HFFc6 (cell line): Measurements from ENCODE around the gene PRPS1L1. TPM values are rescaled to one million over a fixed set of nuclear protein-coding genes. Genes with fewer than 3 reads are reported as not detected.
A peak's percentile ranks its signal among the peaks of the same experiment; 100 is the strongest.

Source experiments
- DNase-seq: peaks from one replicate; pipeline ENCODE4 v3.0.0-alpha.2; 2018
- H3K27ac Mint-ChIP-seq: 2 replicates; pipeline ENCODE4 v1.8.0; 2020; ENCODE audit warnings: mild to moderate bottlenecking, mixed read lengths
- H3K27me3 Mint-ChIP-seq: 2 replicates; pipeline ENCODE4 v1.8.0; 2021; ENCODE audit warnings: mild to moderate bottlenecking, moderate library complexity, mixed read lengths; ENCODE audit not compliant: insufficient read depth
- H3K36me3 Mint-ChIP-seq: 2 replicates; pipeline ENCODE4 v1.8.0; 2021; ENCODE audit warnings: low read depth, mixed read lengths
- H3K4me1 Mint-ChIP-seq: 2 replicates; pipeline ENCODE4 v1.8.0; 2020; ENCODE audit warnings: low read depth, mixed read lengths
- H3K4me3 Mint-ChIP-seq: 2 replicates; pipeline ENCODE4 v1.8.0; 2020; ENCODE audit warnings: mild to moderate bottlenecking, moderate library complexity, mixed read lengths
- H3K9me3 Mint-ChIP-seq: 2 replicates; pipeline ENCODE4 v1.8.0; 2020; ENCODE audit warnings: mild to moderate bottlenecking, mixed read lengths
- CTCF ChIP-seq: fragments of 200-600 bp; sonication (generic); IDR thresholded peaks from 2 replicates; pipeline ENCODE4 v1.5.0; 2021; ENCODE audit warnings: antibody characterized with exemption, mild to moderate bottlenecking
- total RNA-seq, 6 experiments: library from RNA; stranded (reverse); fragmentation: NEBNext Ultra II Directional; extraction: Animal tissue kit (Norgen Biotek cat#: 25700); gene quantifications; 2 replicates in 1 of 6; 3 replicates in 5 of 6; pipeline ENCODE4 v1.2.3, GENCODE V29; 2021

The PRPS1L1 gene
- total RNA-seq, 6 experiments from 2014 or later: not detected

- DNase-seq: no peak
- peaks cover 3% of the 10 kb centered on the region for H3K27me3 Mint-ChIP-seq
- no peak for TF ChIP-seq CTCF
- no peak overlapping the region for H3K4me3 Mint-ChIP-seq
- no peaks in the 10 kb centered on the region for H3K36me3 Mint-ChIP-seq
- H3K4me1 Mint-ChIP-seq: peaks cover 21% of the 10 kb centered on the region
- H3K27ac Mint-ChIP-seq: no peak overlapping the region
- no peaks in the 10 kb centered on the region for H3K9me3 Mint-ChIP-seq
These were observed 38.8 kb downstream of the PRPS1L1 start for GRCh38 chr7:17988858-17989257.

- peaks cover 25% of the 10 kb centered on the region for H3K4me1 Mint-ChIP-seq
- TF ChIP-seq CTCF: no peak
These were observed 39.5 kb downstream of the PRPS1L1 start for GRCh38 chr7:17988141-17988540.

GRCh38 chr7:17986851-17987250, 40.8 kb downstream of the PRPS1L1 start:
- H3K36me3 Mint-ChIP-seq: no peaks in the 10 kb centered on the region
- DNase-seq: peak; percentile 74
- no peak overlapping the region for H3K27ac Mint-ChIP-seq
- peak overlapping the region; percentile 9; the same call in 1 of the 2 replicates for H3K4me3 Mint-ChIP-seq
- no peak for TF ChIP-seq CTCF
- H3K4me1 Mint-ChIP-seq: peaks cover 28% of the 10 kb centered on the region
- H3K27me3 Mint-ChIP-seq: no peaks in the 10 kb centered on the region; the same call in 1 of the 2 replicates
- H3K9me3 Mint-ChIP-seq: no peaks in the 10 kb centered on the region

More at GRCh38 chr7:17988141-17988540, 39.5 kb downstream of the PRPS1L1 start:
- Mint-ChIP-seq H3K36me3 (no peaks in the 10 kb centered on the region), H3K9me3 (no peaks in the 10 kb centered on the region), H3K27me3 (peaks cover 3% of the 10 kb centered on the region), H3K4me3 (no peak overlapping the region), H3K27ac (no peak overlapping the region)
- no peak for DNase-seq

DNA sequence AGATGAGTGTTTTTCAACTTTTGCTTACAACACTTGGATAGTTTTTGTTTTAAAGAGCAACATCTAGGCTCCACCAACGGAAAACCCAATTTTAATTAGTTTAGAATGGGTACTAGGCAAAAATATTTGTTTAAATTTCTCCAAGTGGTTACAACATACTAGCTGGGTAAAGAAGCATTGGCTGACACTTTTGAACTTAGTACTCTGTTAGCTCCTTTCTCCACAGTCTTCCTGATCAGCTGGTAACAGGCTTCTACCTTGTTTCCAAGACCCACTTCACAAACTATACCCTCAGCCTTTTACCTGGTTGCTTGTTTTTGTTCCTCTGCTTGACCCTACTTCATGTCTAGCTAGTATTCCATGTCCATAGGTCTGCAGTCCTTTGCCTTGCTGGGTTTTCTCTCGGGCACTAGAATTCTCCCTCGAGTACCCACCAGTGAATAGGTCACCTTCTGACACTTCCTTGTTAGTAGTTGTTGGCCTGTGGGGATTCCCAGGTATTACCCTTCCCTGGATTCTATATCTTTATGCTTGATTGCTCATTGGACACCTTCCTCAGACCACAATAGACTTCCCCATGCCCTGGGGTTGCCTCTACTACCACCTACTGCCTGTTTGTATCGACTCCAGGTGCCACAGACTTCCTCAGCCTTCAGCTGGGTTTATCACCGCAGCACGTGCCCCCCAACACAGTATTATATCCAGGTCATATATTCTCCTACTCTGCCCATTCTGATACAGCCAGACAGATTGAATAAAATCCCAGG, 42.0 kb downstream of the PRPS1L1 start:
- H3K27me3 Mint-ChIP-seq: no peaks in the 10 kb centered on the region; the same call in 1 of the 2 replicates
- DNase-seq: no peak
- H3K9me3 Mint-ChIP-seq: peaks cover 4% of the 10 kb centered on the region; the same call in 1 of the 2 replicates
- H3K36me3 Mint-ChIP-seq: no peaks in the 10 kb centered on the region
- no peak for TF ChIP-seq CTCF
- H3K27ac Mint-ChIP-seq: no peak overlapping the region
- peaks cover 28% of the 10 kb centered on the region for H3K4me1 Mint-ChIP-seq
- H3K4me3 Mint-ChIP-seq: no peak overlapping the region

DNA sequence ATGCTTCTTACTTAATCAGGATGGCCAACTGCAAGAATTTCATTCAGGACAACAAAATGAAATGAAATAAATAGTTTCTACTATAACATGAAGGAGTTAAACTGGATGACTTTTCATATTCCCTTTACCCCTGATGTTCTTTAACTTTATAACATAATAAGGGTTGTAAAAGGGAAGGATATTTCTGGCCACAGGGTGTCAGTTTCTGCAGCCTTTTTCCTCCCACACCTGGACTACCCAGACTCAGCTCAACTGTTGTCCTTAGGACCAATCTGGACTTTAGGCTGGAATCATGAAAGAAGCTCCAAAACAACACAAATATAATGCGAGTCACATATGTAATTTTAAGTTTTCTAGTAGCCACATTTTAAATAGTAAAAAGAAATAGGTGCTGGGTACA, 43.4 kb downstream of the PRPS1L1 start:
- Mint-ChIP-seq H3K27me3 (no peaks in the 10 kb centered on the region; the same call in none of the 2 replicates), H3K4me3 (no peak overlapping the region)

More for the DNA sequence above, 43.4 kb downstream of the PRPS1L1 start:
- H3K27ac Mint-ChIP-seq: no peak overlapping the region
- no peaks in the 10 kb centered on the region for H3K36me3 Mint-ChIP-seq
- peaks cover 21% of the 10 kb centered on the region for H3K4me1 Mint-ChIP-seq
- peaks cover 4% of the 10 kb centered on the region; the same call in 1 of the 2 replicates for H3K9me3 Mint-ChIP-seq
- DNase-seq: no peak
- no peak for TF ChIP-seq CTCF
